Activated T-helper 1 cell treated with anti-CD3 and anti-CD28 coated beads, Interleukin-12 subunit alpha, Interleukin-12 subunit beta, Interleukin-2, Interleukin-4 antibody, amounts not matched to agents 30 ng/mL and 10 ng/mL and 1 ng/mL, durations not matched to agents 14 hours and 24 hours and 36 hours (primary cell): ENCODE results near the gene GCGR. TPM values are rescaled to one million over a fixed set of nuclear protein-coding genes. Genes with fewer than 3 reads are reported as not detected.

ENCODE experiments used
- DNase-seq: peaks from one replicate; pipeline ENCODE4 v3.0.0; 2021; ENCODE audit warnings: low spot score
- H3K27ac Mint-ChIP-seq: one replicate; pipeline ENCODE4 v1.8.0; 2021; ENCODE audit warnings: mild to moderate bottlenecking, mixed read lengths
- H3K27me3 Mint-ChIP-seq: one replicate; pipeline ENCODE4 v1.8.0; 2022; ENCODE audit warnings: mild to moderate bottlenecking, moderate library complexity, mixed read lengths; ENCODE audit not compliant: insufficient read depth
- H3K36me3 Mint-ChIP-seq: one replicate; pipeline ENCODE4 v1.8.0; 2021; ENCODE audit warnings: low read depth, mixed read lengths
- H3K4me1 Mint-ChIP-seq: one replicate; pipeline ENCODE4 v1.8.0; 2021; ENCODE audit warnings: low read depth, mixed read lengths
- H3K4me3 Mint-ChIP-seq: one replicate; pipeline ENCODE4 v1.8.0; 2021; ENCODE audit warnings: mild to moderate bottlenecking, moderate library complexity, mixed read lengths
- H3K9me3 Mint-ChIP-seq: one replicate; pipeline ENCODE4 v1.8.0; 2021; ENCODE audit warnings: mixed read lengths
- intact Hi-C: fragments of 100-400 bp; cut with micrococcal nuclease; formaldehyde crosslinking; loops from one replicate; pipeline ENCODE4 v1.15.1; 2024
- total RNA-seq: library from RNA; stranded (reverse); gene quantifications from 2 replicates; pipeline ENCODE4 v1.2.3, GENCODE V29; 2022

Gene GCGR
- total RNA-seq, 1 donor from 2014 or later = not detected

DNA sequence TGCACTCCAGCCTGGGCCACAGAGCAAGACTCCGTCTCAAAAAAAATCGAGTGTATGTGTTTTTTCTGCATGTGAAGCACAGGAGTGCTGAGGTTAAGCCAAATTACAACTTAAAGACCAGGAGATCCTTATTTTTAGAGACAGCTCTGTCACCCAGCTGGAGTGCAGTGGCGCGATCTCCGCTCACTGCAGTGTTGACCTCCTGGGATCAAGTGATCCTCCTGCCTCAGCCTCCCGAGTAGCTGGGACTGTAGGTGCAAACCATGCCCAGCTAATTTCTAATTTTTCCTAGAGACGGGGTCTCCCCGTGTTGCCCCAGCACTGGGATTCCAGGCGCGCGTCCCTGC, 38.4 kb downstream of the GCGR start:
- Mint-ChIP-seq H3K4me1 (no peaks in the 10 kb centered on the region), H3K27ac (no peak overlapping the region), H3K36me3 (peaks cover 19% of the 10 kb centered on the region), H3K9me3 (no peaks in the 10 kb centered on the region), H3K4me3 (no peak overlapping the region), H3K27me3 (no peaks in the 10 kb centered on the region)
- intact Hi-C loops = no loop called here
- DNase-seq = no peak

DNA sequence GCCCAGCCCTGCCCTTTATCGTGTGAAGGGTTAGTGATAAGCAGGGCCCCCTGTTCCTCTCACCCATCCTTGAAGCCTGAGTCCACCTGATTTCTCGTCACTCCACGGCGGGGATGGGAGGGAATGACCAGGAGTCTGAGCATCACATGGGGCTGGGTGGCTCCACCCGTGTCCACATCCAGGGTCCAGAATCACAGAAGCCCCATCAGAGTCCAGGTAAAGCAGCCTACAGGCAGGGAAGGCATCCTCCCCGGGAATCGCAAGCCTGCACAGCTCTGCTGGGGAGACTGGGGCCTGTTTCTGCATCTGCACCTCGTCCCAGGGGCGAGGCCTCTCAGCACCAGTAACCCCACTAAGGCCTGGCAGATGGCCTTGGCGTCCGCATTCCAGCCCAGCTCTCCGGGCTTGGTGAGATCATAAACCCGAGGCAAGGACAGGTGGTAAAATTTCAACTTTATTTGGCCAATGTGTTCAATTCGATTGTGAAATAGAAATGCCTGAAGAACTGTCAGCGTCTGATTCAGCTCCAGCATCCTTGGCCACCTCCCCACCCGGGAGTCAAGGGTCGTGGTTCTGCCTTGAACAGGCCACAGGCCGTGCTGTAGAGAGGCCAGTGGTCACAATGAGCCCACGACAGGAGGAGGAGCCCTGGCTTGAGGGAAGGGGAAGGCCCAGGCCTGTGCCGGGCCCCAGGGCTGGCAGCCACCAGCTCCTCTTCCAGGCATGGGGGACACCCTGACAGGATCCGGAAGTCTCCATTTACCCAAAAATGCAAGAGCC, 39.0 kb downstream of the GCGR start:
- intact Hi-C loops = no loop called here

DNA sequence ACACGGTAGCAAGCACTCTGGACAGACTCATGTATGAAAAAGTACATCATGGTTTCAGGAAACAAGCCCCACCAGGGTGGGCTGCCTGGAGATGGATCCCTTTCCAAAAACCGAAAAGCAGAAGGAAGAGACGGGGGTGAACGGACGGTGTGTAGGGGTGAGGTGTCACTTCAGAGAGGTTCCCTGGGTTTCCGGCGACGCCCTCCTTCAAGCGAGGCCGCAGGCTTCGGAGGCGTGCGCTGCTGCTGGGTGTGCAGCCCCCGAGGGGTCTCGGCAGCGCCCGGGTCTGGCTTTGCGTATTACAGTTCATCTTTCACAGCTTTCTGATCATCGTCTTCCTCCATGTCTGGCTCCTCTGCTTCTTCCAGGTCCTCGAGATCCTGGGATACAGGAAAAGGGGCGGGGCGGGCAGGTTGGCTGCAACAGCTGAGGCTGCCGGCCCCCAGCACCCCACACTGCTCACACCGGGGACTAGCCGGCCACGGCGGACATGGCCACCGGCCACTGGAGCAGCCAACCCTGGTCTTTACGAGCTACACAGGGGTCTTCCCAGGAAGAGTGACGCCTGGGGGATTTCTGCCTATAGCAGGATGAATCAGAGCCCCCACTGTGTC, 39.9 kb downstream of the GCGR start:
- DNase-seq = no peak
- H3K4me3 Mint-ChIP-seq = no peak overlapping the region
- no peaks in the 10 kb centered on the region for H3K27me3 Mint-ChIP-seq
- no peaks in the 10 kb centered on the region for H3K4me1 Mint-ChIP-seq
- intact Hi-C loops = no loop called here
- peaks cover 20% of the 10 kb centered on the region for H3K36me3 Mint-ChIP-seq
- H3K27ac Mint-ChIP-seq = no peak overlapping the region
- no peaks in the 10 kb centered on the region for H3K9me3 Mint-ChIP-seq

More for the DNA sequence above, 39.0 kb downstream of the GCGR start:
- Mint-ChIP-seq H3K9me3 (no peaks in the 10 kb centered on the region), H3K27me3 (no peaks in the 10 kb centered on the region), H3K4me3 (no peak overlapping the region), H3K4me1 (no peaks in the 10 kb centered on the region), H3K27ac (no peak overlapping the region), H3K36me3 (peaks cover 20% of the 10 kb centered on the region)
- no peak for DNase-seq

DNA sequence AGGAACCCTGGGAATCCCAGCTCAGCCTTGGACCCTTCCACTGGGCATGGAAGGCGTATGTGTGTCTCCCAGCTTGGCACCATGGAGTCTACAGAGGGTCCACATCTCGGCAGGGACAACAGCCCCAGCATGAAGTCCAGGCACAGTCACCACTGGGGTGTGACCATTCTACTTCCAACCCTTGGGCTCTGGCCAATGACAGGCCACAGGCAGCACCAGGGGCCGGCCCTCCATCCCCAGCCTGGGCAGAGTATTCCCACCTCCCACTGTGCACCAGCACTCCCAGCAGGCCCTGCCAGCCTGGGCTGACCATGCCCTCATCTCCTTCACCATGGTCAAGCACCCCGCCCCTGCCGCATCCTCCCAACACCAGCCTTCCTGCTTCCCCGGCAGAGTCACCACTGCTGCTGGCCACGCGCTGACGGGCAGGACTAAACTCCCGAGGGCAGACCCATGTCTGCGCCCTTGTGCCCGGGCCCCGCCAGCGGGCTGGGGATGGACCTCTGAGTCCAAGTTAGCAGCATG, 40.4 kb downstream of the GCGR start:
- Mint-ChIP-seq H3K4me3 (no peak overlapping the region), H3K27me3 (no peaks in the 10 kb centered on the region), H3K9me3 (no peaks in the 10 kb centered on the region), H3K4me1 (no peaks in the 10 kb centered on the region), H3K36me3 (peaks cover 20% of the 10 kb centered on the region), H3K27ac (no peak overlapping the region)
- DNase-seq = no peak
- intact Hi-C loops = no loop called here

DNA sequence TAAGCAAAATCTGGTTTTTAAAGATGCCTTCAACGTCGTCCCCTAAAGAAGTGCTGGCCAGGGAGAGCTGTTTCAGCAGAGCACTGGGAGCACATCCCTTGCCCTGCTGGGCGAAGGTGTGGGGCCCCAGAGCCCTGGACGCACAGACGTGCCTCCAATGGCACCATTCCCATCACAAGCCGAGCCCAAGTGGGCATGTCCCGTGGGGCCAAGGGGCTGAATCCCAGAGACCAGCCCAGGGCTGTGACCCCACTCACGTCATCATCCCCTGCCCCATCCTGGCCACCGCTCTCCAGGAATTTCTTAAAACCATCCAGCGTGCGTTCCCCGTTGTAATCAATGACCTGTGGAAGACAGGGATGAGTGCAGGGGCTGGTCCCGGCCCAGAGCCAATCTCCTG, 40.9 kb downstream of the GCGR start:
- Mint-ChIP-seq H3K9me3 (no peaks in the 10 kb centered on the region), H3K27ac (no peak overlapping the region), H3K4me1 (no peaks in the 10 kb centered on the region), H3K36me3 (peaks cover 20% of the 10 kb centered on the region), H3K4me3 (no peak overlapping the region), H3K27me3 (no peaks in the 10 kb centered on the region)
- intact Hi-C loops = no loop called here
- DNase-seq = no peak

DNA sequence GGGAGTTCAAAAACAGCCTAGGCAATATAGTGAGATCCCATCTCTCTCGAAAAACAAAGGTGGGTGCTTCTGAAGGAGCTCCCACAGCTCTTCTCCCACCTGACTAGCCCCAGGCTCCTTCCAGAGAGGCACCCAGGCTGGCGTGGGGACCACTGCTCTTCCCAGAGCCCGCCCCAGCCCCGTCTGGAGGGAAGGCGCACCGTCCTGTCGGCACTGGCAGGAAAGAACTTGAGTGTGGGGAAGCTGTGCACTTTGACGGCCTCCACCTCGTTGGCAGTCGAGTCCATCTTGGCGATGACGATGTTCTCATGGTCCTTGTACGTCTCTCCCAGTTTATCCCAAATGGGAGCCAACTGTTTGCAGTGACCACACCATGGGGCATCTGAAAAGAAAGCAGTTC, 41.4 kb downstream of the GCGR start:
- no peak for DNase-seq
- peaks cover 20% of the 10 kb centered on the region for H3K36me3 Mint-ChIP-seq
- intact Hi-C loops = no loop called here

DNA sequence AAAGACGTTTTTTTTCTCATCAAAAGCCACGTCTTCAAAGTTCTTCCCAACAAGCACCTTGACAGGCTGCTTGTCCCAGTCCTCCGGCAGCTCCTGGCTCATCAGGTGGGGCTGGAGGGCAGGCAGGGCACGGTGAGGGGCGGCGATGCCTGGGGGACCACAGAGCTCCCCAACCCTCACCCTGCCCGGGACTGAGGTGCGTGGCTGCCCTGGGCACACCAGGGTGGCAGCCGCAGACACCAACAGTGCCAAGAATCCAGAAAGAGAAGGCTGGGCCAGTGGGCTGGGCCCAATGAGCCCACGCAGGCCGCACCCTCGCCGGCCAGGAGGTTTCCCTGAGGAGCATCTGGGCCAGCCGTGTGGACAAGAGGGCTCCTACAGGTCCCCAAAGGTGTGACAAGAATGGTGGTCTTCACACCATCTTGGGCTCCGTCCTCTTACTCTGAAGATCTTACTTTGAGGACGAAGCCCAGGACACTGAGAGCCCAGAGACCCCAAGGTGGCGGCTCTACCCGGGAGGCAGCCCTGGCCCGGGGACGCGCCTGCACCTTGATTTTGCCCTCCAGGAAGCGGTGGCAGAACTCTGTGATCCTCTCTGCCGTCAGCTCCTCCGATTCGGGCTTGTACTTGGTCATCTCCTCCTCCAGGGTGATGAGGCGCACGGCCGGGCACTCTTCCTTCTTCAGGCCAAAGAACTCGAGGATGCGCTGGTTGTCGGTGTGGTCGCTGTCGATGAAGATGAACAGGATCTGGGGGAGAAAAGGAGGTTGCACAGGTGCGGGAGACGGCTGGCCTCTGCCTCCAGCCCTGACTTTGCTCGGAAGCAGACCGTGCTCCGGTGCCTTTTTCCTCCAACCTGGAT, 42.2 kb downstream of the GCGR start:
- H3K27ac Mint-ChIP-seq = no peak overlapping the region
- H3K4me3 Mint-ChIP-seq = no peak overlapping the region
- H3K9me3 Mint-ChIP-seq = no peaks in the 10 kb centered on the region
- no peak for DNase-seq
- peaks cover under 1% of the 10 kb centered on the region for H3K4me1 Mint-ChIP-seq
- H3K36me3 Mint-ChIP-seq = peaks cover 20% of the 10 kb centered on the region
- no peaks in the 10 kb centered on the region for H3K27me3 Mint-ChIP-seq
- intact Hi-C loops = no loop called here

More for the DNA sequence above, 41.4 kb downstream of the GCGR start:
- Mint-ChIP-seq H3K27ac (no peak overlapping the region), H3K4me1 (no peaks in the 10 kb centered on the region), H3K9me3 (no peaks in the 10 kb centered on the region), H3K4me3 (no peak overlapping the region), H3K27me3 (no peaks in the 10 kb centered on the region)

DNA sequence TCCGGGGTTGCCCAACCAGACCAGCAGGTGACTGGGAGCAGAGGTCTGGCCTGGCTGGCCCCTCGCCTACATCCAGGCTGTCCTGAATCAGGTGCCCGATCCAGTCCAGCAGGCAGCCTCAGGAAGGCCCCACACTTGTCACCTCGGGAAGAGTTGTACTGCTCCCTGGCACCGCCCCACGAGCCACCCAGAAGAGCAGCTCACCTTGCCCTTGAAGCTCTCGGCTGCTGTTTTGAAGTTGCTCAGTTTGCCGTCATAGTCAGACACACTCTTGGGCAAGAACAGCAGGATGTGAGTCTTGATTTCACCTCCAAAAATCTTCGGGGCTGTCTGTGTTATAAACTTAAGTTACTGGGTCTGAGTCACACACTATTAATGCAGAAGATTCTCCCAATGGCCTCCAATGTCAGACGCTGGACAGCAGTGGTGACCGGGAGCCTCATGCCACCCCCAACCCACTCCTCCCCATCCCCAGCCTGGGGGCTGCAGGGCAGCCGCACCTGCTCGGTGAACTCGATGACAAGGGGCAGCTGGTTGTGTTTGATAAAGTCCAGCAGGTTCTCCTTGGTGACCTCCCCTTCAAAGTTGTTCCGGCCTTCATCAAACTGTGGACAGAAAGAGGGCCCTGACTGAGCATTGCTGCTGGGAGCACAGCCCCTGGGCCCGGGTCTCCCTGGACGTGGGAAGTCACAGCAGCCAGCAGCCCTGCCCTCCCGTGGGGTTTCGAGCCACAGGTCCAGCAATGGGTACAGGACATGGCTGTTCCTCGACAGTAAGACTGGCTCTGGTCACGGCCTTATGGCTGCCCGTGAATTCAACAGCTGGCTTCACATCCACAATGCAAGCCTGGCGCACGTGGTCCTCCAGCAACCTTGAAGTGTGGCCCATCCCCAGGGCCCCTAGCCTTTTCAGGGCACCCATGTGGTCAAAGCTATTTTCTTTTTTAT, 43.1 kb downstream of the GCGR start:
- Mint-ChIP-seq H3K9me3 (no peaks in the 10 kb centered on the region), H3K27ac (no peak overlapping the region), H3K4me3 (no peak overlapping the region), H3K36me3 (peaks cover 29% of the 10 kb centered on the region), H3K27me3 (no peaks in the 10 kb centered on the region), H3K4me1 (peaks cover 6% of the 10 kb centered on the region)
- intact Hi-C loops = no loop called here
- no peak for DNase-seq

DNA sequence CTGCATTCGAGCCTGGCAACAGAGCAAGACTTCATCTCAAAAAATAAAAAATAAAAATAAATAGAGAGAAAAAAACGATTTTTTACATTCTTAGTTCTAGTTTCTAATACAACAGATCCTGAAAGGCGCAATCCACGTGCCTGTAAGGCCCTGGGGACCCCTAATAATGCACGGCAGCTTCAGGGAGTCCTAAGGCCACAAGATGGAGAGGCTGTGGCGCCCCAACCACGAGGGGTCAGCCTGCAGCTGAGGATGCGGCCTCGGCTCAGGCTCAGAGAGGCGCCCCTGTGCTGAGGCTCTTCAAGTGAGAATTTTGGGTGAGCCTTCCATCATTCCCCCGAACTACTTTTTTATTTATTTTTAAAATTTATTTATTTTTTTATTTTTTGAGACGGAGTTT, 45.5 kb downstream of the GCGR start:
- Mint-ChIP-seq H3K9me3 (no peaks in the 10 kb centered on the region), H3K4me1 (peaks cover 10% of the 10 kb centered on the region), H3K36me3 (peaks cover 27% of the 10 kb centered on the region), H3K27ac (no peak overlapping the region), H3K4me3 (no peak overlapping the region), H3K27me3 (no peaks in the 10 kb centered on the region)
- DNase-seq = no peak
- intact Hi-C loops = no loop called here

DNA sequence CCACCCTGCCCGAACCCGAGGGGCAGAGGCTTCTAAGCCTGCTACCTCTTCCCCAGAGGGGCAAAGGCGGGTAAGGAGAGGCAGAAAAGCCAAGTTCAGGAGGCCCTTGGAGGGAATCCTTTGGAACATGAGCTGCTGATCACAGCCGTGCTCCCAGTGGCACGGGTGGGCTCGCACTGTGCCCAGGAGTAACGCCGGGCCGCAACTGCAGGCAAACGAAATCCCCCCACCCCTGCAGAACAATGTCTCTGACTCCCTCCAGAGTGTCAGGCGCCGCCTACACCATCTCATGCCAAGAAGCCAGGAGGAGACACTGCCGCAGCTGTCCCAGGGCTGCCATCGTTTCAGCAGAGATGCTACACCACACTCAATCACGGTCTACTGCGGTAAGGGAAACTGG, 47.5 kb downstream of the GCGR start:
- DNase-seq = no peak
- intact Hi-C loops = no loop called here
- no peaks in the 10 kb centered on the region for H3K9me3 Mint-ChIP-seq
- H3K36me3 Mint-ChIP-seq = peaks cover 21% of the 10 kb centered on the region
- H3K4me3 Mint-ChIP-seq = no peak overlapping the region
- peaks cover 15% of the 10 kb centered on the region for H3K4me1 Mint-ChIP-seq
- no peak overlapping the region for H3K27ac Mint-ChIP-seq
- no peaks in the 10 kb centered on the region for H3K27me3 Mint-ChIP-seq

DNA sequence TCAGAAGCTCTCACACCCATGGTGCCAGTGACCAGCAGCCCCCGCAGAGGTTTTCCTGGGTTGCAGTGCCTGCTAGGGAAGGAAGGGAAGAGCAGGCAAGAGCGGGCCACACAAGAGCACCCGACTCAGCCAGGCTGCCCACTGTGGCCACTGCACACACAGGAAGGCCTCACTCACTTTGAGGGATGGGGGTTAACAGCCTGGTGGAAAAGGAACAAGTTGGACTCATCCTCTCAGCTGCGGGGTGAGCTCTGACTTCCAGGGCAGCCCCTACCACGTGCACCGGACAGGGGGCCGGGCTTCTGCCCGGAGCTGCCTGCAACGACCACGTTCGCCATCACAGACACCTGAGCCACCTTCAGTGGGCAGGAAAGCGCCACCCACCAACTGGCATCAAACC, 48.3 kb downstream of the GCGR start:
- Mint-ChIP-seq H3K27me3 (no peaks in the 10 kb centered on the region), H3K9me3 (no peaks in the 10 kb centered on the region), H3K27ac (no peak overlapping the region), H3K4me1 (peaks cover 15% of the 10 kb centered on the region), H3K36me3 (peaks cover 18% of the 10 kb centered on the region), H3K4me3 (no peak overlapping the region)
- intact Hi-C loops = no loop called here
- no peak for DNase-seq
